Ovary (tissue), 9 donors: ENCODE results near the gene CSGALNACT2. TPM values are rescaled to one million over a fixed set of nuclear protein-coding genes. Genes with fewer than 3 reads are reported as not detected.

ENCODE experiments used
- DNase-seq, 5 donors: peaks; one replicate each; pipeline ENCODE4 v3.0.0-alpha.2; 2019 to 2020
- H3K27ac ChIP-seq, 2 donors: fragments of 200-600 bp; one replicate each; pipeline versions ENCODE4 v1.5.1 to v1.8.0; 2019 to 2022
- H3K27me3 ChIP-seq: fragments of 200-600 bp; one replicate; pipeline ENCODE4 v1.8.0; 2022
- H3K36me3 ChIP-seq: fragments of 200-600 bp; sonication (generic); one replicate; pipeline ENCODE4 v1.5.1; 2019
- H3K4me1 ChIP-seq: one replicate; pipeline ENCODE4 v1.8.1; 2013; ENCODE audit warnings: mild to moderate bottlenecking, moderate library complexity; ENCODE audit not compliant: insufficient read depth
- H3K4me3 ChIP-seq: fragments of 200-600 bp; sonication (generic); one replicate; pipeline ENCODE4 v1.5.1; 2017
- H3K9me3 ChIP-seq, 2 donors: fragments of 200-600 bp in 1 of 2; sonication (generic) in 1 of 2; one replicate each; pipeline versions ENCODE4 v1.5.1 to v1.8.1; 2013 to 2019; ENCODE audit warnings: mild to moderate bottlenecking in 1 of 2, moderate library complexity in 1 of 2
- CTCF ChIP-seq, 3 donors: fragments of 450-650 bp in 2 of 3; fragments of 200-600 bp in 1 of 3; IDR thresholded peaks; one replicate each; pipeline versions ENCODE4 v1.5.1 to v1.8.0; 2016 to 2022; ENCODE audit warnings: antibody characterized with exemption in 3 of 3, mild to moderate bottlenecking in 1 of 3
- EP300 ChIP-seq: sonication (generic); formaldehyde crosslinking; IDR thresholded peaks from one replicate; pipeline ENCODE4 v1.6.1; 2017; ENCODE audit warnings: antibody characterized with exemption
- POLR2A ChIP-seq: fragments of 450-650 bp; IDR thresholded peaks from one replicate; pipeline ENCODE4 v1.6.1; 2017; ENCODE audit warnings: antibody characterized with exemption, mild to moderate bottlenecking, moderate library complexity
- WGBS, 3 donors: extraction: QIAGEN DNeasy Blood & Tissue Kit in 1 of 3; methylation state at CpG; one replicate each; pipeline versions ENCODE4 v1.1.5 to v1.1.7; 2013 to 2017; 5-methylcytosine and 5-hydroxymethylcytosine counted together
- intact Hi-C, 4 donors: fragments of 100-400 bp; cut with DNase I; formaldehyde crosslinking; loops; one replicate each; pipeline versions ENCODE4 v1.11.0 to v1.15.1; 2022 to 2023
- polyA plus RNA-seq, 2 donors: library from polyadenylated mRNA; stranded (reverse); fragments of 200-250 nt in 1 of 2; fragments of 350-450 nt in 1 of 2; fragmentation: Illumina TruSeq in 1 of 2; extraction: RNeasy Lipid Tissue Mini Kit (QIAGEN cat#74804) in 1 of 2; gene quantifications; one replicate each; pipeline ENCODE4 v1.2.3, GENCODE V29; 2013 to 2014
- total RNA-seq, 7 donors: library from RNA; depleted of rRNA in 2 of 7; stranded (reverse); fragments of >200 nt in 2 of 7; fragmentation: NEBNext Ultra II Directional in 3 of 7; extraction: Animal tissue kit (Norgen Biotek cat#: 25700) in 3 of 7; gene quantifications; one replicate each; pipeline versions ENCODE4 v1.1.0 to v1.2.4, GENCODE V29; 2016 to 2023
- donor health status: DM: no; HTN: no; CAD: no; lungs with moderate emphysema.
- donor health status: DM: no; HTN: no; CAD: no.
- donor health status: Bipolar disorder and iron deficiency.
- donor health status: DM: yes; HTN: yes; CAD: no.
- donor health status: DM: no; HTN: no; CAD: no.
- donor health status: DM: yes; HTN: yes; CAD: no.

The CSGALNACT2 gene
- total and polyA plus RNA-seq, 9 donors = 14.8 to 27.2 (median 21.8) TPM

- H3K36me3 ChIP-seq = no peaks in the 10 kb centered on the region
- TF ChIP-seq EP300 (no peak), CTCF (IDR thresholded peaks at IDR 0.05) (no peak), POLR2A (no peak)
- H3K27ac ChIP-seq = no peak overlapping the region
- intact Hi-C loops = no loop called here
- no peaks in the 10 kb centered on the region for H3K9me3 ChIP-seq
- 77 to 82% (median 82%) methylated on average over 9 of the region's 9 CpGs for WGBS, 3 donors
- no peaks in the 10 kb centered on the region for H3K4me1 ChIP-seq
- no peak overlapping the region for H3K4me3 ChIP-seq
- no peaks in the 10 kb centered on the region for H3K27me3 ChIP-seq
- DNase-seq = peak in 1 of 5 donors; percentile 7
Observed at GRCh38 chr10:43127442-43127841, 10.8 kb upstream of the CSGALNACT2 start.

- intact Hi-C loops = no loop called here
- no peak overlapping the region for H3K27ac ChIP-seq
- H3K4me3 ChIP-seq = no peak overlapping the region
- 76 to 89% (median 78%) methylated on average over 8 of the region's 8 CpGs for WGBS, 3 donors
- H3K9me3 ChIP-seq = no peaks in the 10 kb centered on the region
- DNase-seq = no peak
- H3K4me1 ChIP-seq = no peaks in the 10 kb centered on the region
- no peak for TF ChIP-seq POLR2A
- no peak for TF ChIP-seq CTCF (IDR thresholded peaks at IDR 0.05)
- no peak for TF ChIP-seq EP300
- H3K36me3 ChIP-seq = no peaks in the 10 kb centered on the region
- H3K27me3 ChIP-seq = no peaks in the 10 kb centered on the region
Observed at GRCh38 chr10:43128331-43128730, 9.9 kb upstream of the CSGALNACT2 start.

- 61 to 65% (median 63%) methylated on average over 6 of the region's 6 CpGs for WGBS, 3 donors
- intact Hi-C loops = no loop called here
- peak in 1 of 5 donors; percentile 29 for DNase-seq
- H3K36me3 ChIP-seq = no peaks in the 10 kb centered on the region
- H3K4me1 ChIP-seq = no peaks in the 10 kb centered on the region
- no peaks in the 10 kb centered on the region for H3K27me3 ChIP-seq
- no peak overlapping the region for H3K27ac ChIP-seq
- H3K9me3 ChIP-seq = no peaks in the 10 kb centered on the region
- no peak overlapping the region for H3K4me3 ChIP-seq
- TF ChIP-seq EP300 = no peak
Observed at GRCh38 chr10:43128958-43129706, 9.1 kb upstream of the CSGALNACT2 start.

GRCh38 chr10:43130770-43131171, 7.5 kb upstream of the CSGALNACT2 start:
- no peak for DNase-seq
- Histone ChIP-seq H3K27me3 (no peaks in the 10 kb centered on the region), H3K4me3 (no peak overlapping the region), H3K9me3 (no peaks in the 10 kb centered on the region), H3K4me1 (no peaks in the 10 kb centered on the region), H3K27ac (no peak overlapping the region), H3K36me3 (no peaks in the 10 kb centered on the region)
- WGBS, 3 donors = 34 to 70% (median 45%) methylated on average over 18 of the region's 18 CpGs
- TF ChIP-seq EP300 (no peak), CTCF (IDR thresholded peaks at IDR 0.05) (no peak), POLR2A (no peak)
- intact Hi-C loops = no loop called here

- Histone ChIP-seq H3K4me3 (no peak overlapping the region), H3K27me3 (no peaks in the 10 kb centered on the region), H3K36me3 (no peaks in the 10 kb centered on the region), H3K27ac (no peak overlapping the region), H3K4me1 (no peaks in the 10 kb centered on the region), H3K9me3 (no peaks in the 10 kb centered on the region)
- TF ChIP-seq EP300 (no peak), POLR2A (no peak), CTCF (IDR thresholded peaks at IDR 0.05) (no peak)
- no peak for DNase-seq
- intact Hi-C loops = no loop called here
- WGBS, 3 donors = 66 to 82% (median 72%) methylated on average over 11 of the region's 11 CpGs
Observed at GRCh38 chr10:43131256-43131655, 7.0 kb upstream of the CSGALNACT2 start.
